Peyer's patch (tissue), 4 donors: ENCODE results near the gene MYBPC1.

Experiments
- POLR2A ChIP-seq, 2 donors: fragments of 450-650 bp; IDR thresholded peaks; one replicate each; pipeline ENCODE4 v1.5.1; 2017; ENCODE audit warnings: antibody characterized with exemption in 2 of 2, mild to moderate bottlenecking in 2 of 2, moderate library complexity in 2 of 2
- TF ChIP-seq, protein P1 (sequence below), 6 experiments: fragments of 450-650 bp in 4 of 6; fragments of 200-600 bp in 2 of 6; sonication (generic) in 1 of 6; IDR thresholded peaks; one replicate each; pipeline ENCODE4 v1.5.1; 2017 to 2019; ENCODE audit warnings: antibody characterized with exemption in 6 of 6, mild to moderate bottlenecking in 3 of 6, moderate library complexity in 1 of 6

DNA sequence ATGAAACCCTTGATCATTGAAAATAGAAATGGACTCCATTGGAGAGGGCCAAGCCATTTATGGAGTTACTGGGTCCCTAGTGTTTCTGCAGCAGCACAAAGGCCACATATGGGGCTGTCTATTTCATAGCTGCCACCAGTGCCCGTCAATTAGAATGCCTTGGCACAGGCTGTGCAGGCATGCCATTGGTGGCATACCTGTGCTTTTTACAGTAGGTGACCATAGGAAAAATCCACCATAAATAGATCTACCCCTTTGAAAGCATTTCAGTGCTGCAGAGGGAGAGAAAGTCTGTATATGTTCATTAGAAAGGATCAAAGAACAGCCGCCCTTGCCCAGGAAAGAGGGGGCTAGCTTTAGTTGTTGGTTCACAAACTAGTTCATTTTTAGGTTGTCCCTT is 13.1 kb downstream of the MYBPC1 start:
- TF ChIP-seq, protein P1, sequence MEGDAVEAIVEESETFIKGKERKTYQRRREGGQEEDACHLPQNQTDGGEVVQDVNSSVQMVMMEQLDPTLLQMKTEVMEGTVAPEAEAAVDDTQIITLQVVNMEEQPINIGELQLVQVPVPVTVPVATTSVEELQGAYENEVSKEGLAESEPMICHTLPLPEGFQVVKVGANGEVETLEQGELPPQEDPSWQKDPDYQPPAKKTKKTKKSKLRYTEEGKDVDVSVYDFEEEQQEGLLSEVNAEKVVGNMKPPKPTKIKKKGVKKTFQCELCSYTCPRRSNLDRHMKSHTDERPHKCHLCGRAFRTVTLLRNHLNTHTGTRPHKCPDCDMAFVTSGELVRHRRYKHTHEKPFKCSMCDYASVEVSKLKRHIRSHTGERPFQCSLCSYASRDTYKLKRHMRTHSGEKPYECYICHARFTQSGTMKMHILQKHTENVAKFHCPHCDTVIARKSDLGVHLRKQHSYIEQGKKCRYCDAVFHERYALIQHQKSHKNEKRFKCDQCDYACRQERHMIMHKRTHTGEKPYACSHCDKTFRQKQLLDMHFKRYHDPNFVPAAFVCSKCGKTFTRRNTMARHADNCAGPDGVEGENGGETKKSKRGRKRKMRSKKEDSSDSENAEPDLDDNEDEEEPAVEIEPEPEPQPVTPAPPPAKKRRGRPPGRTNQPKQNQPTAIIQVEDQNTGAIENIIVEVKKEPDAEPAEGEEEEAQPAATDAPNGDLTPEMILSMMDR (IDR thresholded peaks at IDR 0.05) = no peak
- TF ChIP-seq POLR2A (IDR thresholded peaks at IDR 0.05) = no peak
